VCaP (cell line): ENCODE data around the gene GLB1L.

ENCODE experiments used
- H3K27ac ChIP-seq: fragments of 450-650 bp; 2 replicates; pipeline ENCODE4 v1.5.1; 2017
- CTCF ChIP-seq: fragments of 450-650 bp; conservative IDR thresholded peaks from 2 replicates; pipeline ENCODE4 v1.5.1; 2017; ENCODE audit warnings: mild to moderate bottlenecking, moderate library complexity

The GLB1L gene

GRCh38 chr2:219251656-219252055 lies 6.4 kb upstream of the GLB1L start:
- H3K27ac ChIP-seq: peak overlapping the region; percentile 99
- no peak for TF ChIP-seq CTCF

GRCh38 chr2:219250049-219250781 lies 5.0 kb upstream of the GLB1L start:
- no peak for TF ChIP-seq CTCF
- peak overlapping the region; percentile 99 for H3K27ac ChIP-seq

GRCh38 chr2:219249203-219249980 lies 4.1 kb upstream of the GLB1L start:
- peak overlapping the region; percentile 99 for H3K27ac ChIP-seq
- TF ChIP-seq CTCF: no peak

GRCh38 chr2:219248845-219249202 lies 3.6 kb upstream of the GLB1L start:
- peak overlapping the region; percentile 99 for H3K27ac ChIP-seq
- no peak for TF ChIP-seq CTCF

- TF ChIP-seq CTCF: no peak
- peak overlapping the region; percentile 99 for H3K27ac ChIP-seq
Observed at GRCh38 chr2:219247678-219248642, 2.7 kb upstream of the GLB1L start.

- no peak for TF ChIP-seq CTCF
- peak overlapping the region; percentile 99 for H3K27ac ChIP-seq
Observed at GRCh38 chr2:219246559-219246958, 1.3 kb upstream of the GLB1L start.

GRCh38 chr2:219245899-219246230 lies 621 bp upstream of the GLB1L start:
- peak overlapping the region; percentile 99 for H3K27ac ChIP-seq
- TF ChIP-seq CTCF: no peak
